ENCODE data around the gene TNXB. TPM values are rescaled to one million over a fixed set of nuclear protein-coding genes. Genes with fewer than 3 reads are reported as not detected.

The TNXB gene
- total and polyA plus RNA-seq, 2 of the 4 experiments (the other 2 are of a cell fraction): 0.05 TPM; not detected in 1

- no peak for TF ChIP-seq BHLHE40 (IDR thresholded peaks at IDR 0.05; ENCODE audit: low read depth, low read length)
Observed at GRCh38 chr6:32108094-32108627, 977 bp downstream of the TNXB start (continued).

DNA sequence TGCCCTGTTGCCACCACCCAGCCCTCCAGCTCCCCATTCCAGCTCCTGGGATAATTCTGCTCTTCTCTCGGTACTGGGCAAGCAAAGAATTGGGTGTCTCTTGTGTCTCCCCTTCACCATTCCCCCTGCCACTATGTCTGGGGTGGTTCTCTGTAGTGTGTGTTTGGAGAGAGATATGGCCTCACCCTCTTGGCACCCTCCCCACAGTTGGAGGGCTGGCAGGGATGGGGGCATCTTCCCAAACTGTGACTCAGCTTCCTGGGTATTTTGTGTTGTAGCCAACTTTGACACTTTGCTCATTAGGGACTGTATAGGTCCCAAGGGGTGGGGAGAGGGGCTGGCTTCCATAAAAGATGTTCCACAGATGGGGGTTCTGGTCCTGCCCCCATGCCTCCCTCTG lies 1.7 kb downstream of the TNXB start:
- Histone ChIP-seq H4K8ac (ENCODE audit: low read depth in 2 of 2, low read length in 2 of 2) (peak overlapping the region; percentile 17 to 45; a peak in 1 of 4 replicates), H2AK5ac (ENCODE audit: low read depth, low read length) (no peak overlapping the region), H2AFZ (replicated peaks; ENCODE audit: low read length, poor library complexity) (no peak overlapping the region), H3K4ac (ENCODE audit: low read depth, low read length) (peak overlapping the region; percentile 36), H3K56ac (ENCODE audit: extremely low read depth, insufficient read depth, low read length) (no peak overlapping the region), H3K18ac (ENCODE audit: low read depth, low read length) (peak overlapping the region; percentile 43; the same call in 1 of the 2 replicates), H3K79me1 (ENCODE audit: low read depth in 1 of 2, low read length in 2 of 2) (no peaks in the 10 kb centered on the region), H4K91ac (ENCODE audit: insufficient read depth, low read depth, low read length) (peak overlapping the region; percentile 18; the same call in 1 of the 2 replicates), H3K9me1 (ENCODE audit: insufficient read depth, low read length) (peaks cover 3% of the 10 kb centered on the region; the same call in 1 of the 2 replicates), H3K4me2 (ENCODE audit: low read depth, low read length) (no peak overlapping the region; the same call in 1 of the 2 replicates), H3K23ac (ENCODE audit: low read depth, low read length) (no peak overlapping the region), H4K20me1 (ENCODE audit: insufficient read depth, low read length) (no peaks in the 10 kb centered on the region), H2AK9ac (replicated peaks; ENCODE audit: low read depth, low read length, poor library complexity) (peak overlapping the region; percentile 34), H2BK120ac (ENCODE audit: low read depth, low read length) (no peak overlapping the region; the same call in 1 of the 2 replicates), H3K27me3 (ENCODE audit: control insufficient read depth, insufficient read depth, low read length) (peaks cover 29% of the 10 kb centered on the region), H2BK5ac (ENCODE audit: low read depth, low read length, poor library complexity, severe bottlenecking) (no peak overlapping the region), H4K5ac (ENCODE audit: low read depth, low read length) (peak overlapping the region; percentile 75; the same call in 1 of the 2 replicates), H3K36me3 (ENCODE audit: control insufficient read depth, insufficient read depth, low read length) (peaks cover 3% of the 10 kb centered on the region; the same call in 1 of the 2 replicates), H3K4me3 (ENCODE audit: insufficient read depth, low read depth, low read length) (no peak overlapping the region), H3K4me1 (ENCODE audit: control insufficient read depth, insufficient read depth, low read length) (peaks cover 22% of the 10 kb centered on the region), H3K9me3 (ENCODE audit: control insufficient read depth, insufficient read depth, low read length) (no peaks in the 10 kb centered on the region), H3K14ac (replicated peaks; ENCODE audit: low read depth, low read length) (no peak overlapping the region), H3K9ac (ENCODE audit: low read depth, low read length) (peak overlapping the region; percentile 18; the same call in 1 of the 2 replicates), H2BK15ac (ENCODE audit: low read depth, low read length) (no peak overlapping the region), H2BK20ac (ENCODE audit: low read depth, low read length) (peak overlapping the region; percentile 38; the same call in 1 of the 2 replicates), H3K27ac (ENCODE audit: insufficient read depth, low read length) (peak overlapping the region; percentile 83; the same call in 1 of the 2 replicates)
- intact Hi-C loops (cut with micrococcal nuclease) (no loop called here), dilution Hi-C loops (cut with HindIII; ENCODE audit: low sequenced_read_pairs, unreplicated experiment) (no loop called here), in situ Hi-C loops (cut with MboI; ENCODE audit: low sequenced_read_pairs) (no loop called here)
- TF ChIP-seq BHLHE40 (IDR thresholded peaks at IDR 0.05; ENCODE audit: low read depth, low read length): no peak
- no peak for TF ChIP-seq RAD21 (IDR thresholded peaks at IDR 0.05; ENCODE audit: low read length)
- no peak for TF ChIP-seq CEBPB (IDR thresholded peaks at IDR 0.05; ENCODE audit: low read depth, low read length)
- no peak for TF ChIP-seq MXI1 (IDR thresholded peaks at IDR 0.05; ENCODE audit: borderline replicate concordance, low read depth, low read length)
- TF ChIP-seq, protein P1, sequence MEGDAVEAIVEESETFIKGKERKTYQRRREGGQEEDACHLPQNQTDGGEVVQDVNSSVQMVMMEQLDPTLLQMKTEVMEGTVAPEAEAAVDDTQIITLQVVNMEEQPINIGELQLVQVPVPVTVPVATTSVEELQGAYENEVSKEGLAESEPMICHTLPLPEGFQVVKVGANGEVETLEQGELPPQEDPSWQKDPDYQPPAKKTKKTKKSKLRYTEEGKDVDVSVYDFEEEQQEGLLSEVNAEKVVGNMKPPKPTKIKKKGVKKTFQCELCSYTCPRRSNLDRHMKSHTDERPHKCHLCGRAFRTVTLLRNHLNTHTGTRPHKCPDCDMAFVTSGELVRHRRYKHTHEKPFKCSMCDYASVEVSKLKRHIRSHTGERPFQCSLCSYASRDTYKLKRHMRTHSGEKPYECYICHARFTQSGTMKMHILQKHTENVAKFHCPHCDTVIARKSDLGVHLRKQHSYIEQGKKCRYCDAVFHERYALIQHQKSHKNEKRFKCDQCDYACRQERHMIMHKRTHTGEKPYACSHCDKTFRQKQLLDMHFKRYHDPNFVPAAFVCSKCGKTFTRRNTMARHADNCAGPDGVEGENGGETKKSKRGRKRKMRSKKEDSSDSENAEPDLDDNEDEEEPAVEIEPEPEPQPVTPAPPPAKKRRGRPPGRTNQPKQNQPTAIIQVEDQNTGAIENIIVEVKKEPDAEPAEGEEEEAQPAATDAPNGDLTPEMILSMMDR (conservative IDR thresholded peaks at IDR 0.05; ENCODE audit: low read depth, low read length): no peak
- TF ChIP-seq CHD1 (IDR thresholded peaks at IDR 0.05; ENCODE audit: low read depth, low read length): no peak
- no peak for TF ChIP-seq NFE2L2 (IDR thresholded peaks at IDR 0.05; ENCODE audit: low read depth, low read length)
- TF ChIP-seq SMC3 (IDR thresholded peaks at IDR 0.05; ENCODE audit: low read depth, low read length): no peak
- TF ChIP-seq, protein P2, sequence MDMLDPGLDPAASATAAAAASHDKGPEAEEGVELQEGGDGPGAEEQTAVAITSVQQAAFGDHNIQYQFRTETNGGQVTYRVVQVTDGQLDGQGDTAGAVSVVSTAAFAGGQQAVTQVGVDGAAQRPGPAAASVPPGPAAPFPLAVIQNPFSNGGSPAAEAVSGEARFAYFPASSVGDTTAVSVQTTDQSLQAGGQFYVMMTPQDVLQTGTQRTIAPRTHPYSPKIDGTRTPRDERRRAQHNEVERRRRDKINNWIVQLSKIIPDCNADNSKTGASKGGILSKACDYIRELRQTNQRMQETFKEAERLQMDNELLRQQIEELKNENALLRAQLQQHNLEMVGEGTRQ (IDR thresholded peaks at IDR 0.05; ENCODE audit: low read depth, low read length): no peak
- TF ChIP-seq MAZ (IDR thresholded peaks at IDR 0.05; ENCODE audit: borderline replicate concordance, low read depth, low read length): no peak
- TF ChIP-seq RFX5 (IDR thresholded peaks at IDR 0.05; ENCODE audit: low read depth, low read length): no peak
- no peak for TF ChIP-seq RCOR1 (IDR thresholded peaks at IDR 0.05; ENCODE audit: insufficient replicate concordance, low read length)
- WGBS, 2 experiments (ENCODE audit: extremely low coverage in 2 of 2, insufficient read length in 1 of 2): no CpG with 5 or more reads among the region's 1 CpG
- no peak for DNase-seq
- BruUV-seq (replicated peaks): no TSS peak
- ChIA-PET POLR2A (ENCODE audit: unreplicated experiment) (no interaction called here), CTCF (interaction anchor here (1.5 kb wide), 1 partner anchor 9 kb away, joined by 6 read pairs; no protein-coding TSS in a partner anchor)
- no peak for ATAC-seq (ENCODE audit: low read depth)
